Gastrocnemius medialis (tissue), 4 donors: ENCODE results near the gene HBEGF.

Experiments used
- POLR2A ChIP-seq, 2 donors: fragments of 450-650 bp; IDR thresholded peaks; one replicate each; pipeline ENCODE4 v1.6.1; 2017; ENCODE audit warnings: antibody characterized with exemption in 2 of 2, mild to moderate bottlenecking in 2 of 2, moderate library complexity in 2 of 2
- TF ChIP-seq, protein P1 (sequence below), 5 experiments: fragments of 450-650 bp in 3 of 5; fragments of 200-600 bp in 2 of 5; sonication (generic) in 2 of 5; IDR thresholded peaks in 4 of 5; conservative IDR thresholded peaks in 1 of 5; 1 replicate in 4 of 5; 2 replicates in 1 of 5; pipeline ENCODE4 v1.5.1; 2016 to 2019; ENCODE audit warnings: antibody characterized with exemption in 5 of 5, mild to moderate bottlenecking in 3 of 5, moderate library complexity in 3 of 5

DNA sequence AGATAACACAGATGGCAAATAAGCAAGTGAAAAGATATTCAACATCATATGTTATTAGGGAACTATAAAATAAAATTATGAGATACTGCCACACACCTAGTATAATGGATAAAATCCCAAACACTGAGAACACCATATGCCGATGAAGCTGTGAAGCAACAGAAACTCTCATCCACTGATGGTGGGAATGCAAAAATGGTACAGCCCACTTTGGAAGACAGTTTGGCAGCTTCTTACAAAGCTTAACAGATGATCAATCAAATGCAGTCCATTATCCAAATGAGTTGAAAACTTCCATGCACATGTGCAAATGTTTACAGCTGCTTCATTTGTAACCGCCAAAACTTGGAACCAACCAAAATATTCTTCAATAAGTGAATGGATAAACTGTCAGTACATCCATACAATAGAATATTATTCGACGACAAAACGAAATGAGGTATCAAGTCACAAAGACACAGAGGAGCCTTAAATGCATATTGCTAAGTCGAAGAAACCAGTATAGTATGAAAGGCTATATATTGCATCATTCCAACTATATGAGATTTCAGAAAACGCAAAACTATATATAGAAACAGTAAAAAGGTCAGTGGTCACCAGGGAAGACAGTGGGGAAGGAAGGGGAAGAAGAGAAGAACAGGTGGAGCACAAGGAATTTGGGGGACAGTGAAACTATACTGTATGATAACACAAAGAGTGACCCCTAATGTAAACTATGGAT is 58.4 kb downstream of the HBEGF start:
- TF ChIP-seq, protein P1, sequence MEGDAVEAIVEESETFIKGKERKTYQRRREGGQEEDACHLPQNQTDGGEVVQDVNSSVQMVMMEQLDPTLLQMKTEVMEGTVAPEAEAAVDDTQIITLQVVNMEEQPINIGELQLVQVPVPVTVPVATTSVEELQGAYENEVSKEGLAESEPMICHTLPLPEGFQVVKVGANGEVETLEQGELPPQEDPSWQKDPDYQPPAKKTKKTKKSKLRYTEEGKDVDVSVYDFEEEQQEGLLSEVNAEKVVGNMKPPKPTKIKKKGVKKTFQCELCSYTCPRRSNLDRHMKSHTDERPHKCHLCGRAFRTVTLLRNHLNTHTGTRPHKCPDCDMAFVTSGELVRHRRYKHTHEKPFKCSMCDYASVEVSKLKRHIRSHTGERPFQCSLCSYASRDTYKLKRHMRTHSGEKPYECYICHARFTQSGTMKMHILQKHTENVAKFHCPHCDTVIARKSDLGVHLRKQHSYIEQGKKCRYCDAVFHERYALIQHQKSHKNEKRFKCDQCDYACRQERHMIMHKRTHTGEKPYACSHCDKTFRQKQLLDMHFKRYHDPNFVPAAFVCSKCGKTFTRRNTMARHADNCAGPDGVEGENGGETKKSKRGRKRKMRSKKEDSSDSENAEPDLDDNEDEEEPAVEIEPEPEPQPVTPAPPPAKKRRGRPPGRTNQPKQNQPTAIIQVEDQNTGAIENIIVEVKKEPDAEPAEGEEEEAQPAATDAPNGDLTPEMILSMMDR (IDR thresholded peaks at IDR 0.05 in 4 of 5, conservative IDR thresholded peaks at IDR 0.05 in 1 of 5) = no peak
- TF ChIP-seq POLR2A (IDR thresholded peaks at IDR 0.05) = no peak
